ENCODE measurements around the gene MTARC2.
"Not testable (repeated sequence)": the region's sequence is repeated elsewhere in the genome, so short reads cannot be mapped to it uniquely, and the experiment has no call there.

Gene MTARC2

GRCh38 chr1:220732621-220733020 lies 15.5 kb upstream of the MTARC2 start:
- no peak for DNase-seq (ENCODE audit: low spot score)

GRCh38 chr1:220733086-220733601 lies 15.0 kb upstream of the MTARC2 start:
- peak; percentile 88 for DNase-seq (ENCODE audit: low spot score)

GRCh38 chr1:220734571-220735326 lies 13.4 kb upstream of the MTARC2 start:
- peak; percentile 61 for DNase-seq (ENCODE audit: low spot score)

GRCh38 chr1:220736283-220736682 lies 11.8 kb upstream of the MTARC2 start:
- DNase-seq (ENCODE audit: low spot score): not testable (repeated sequence)

GRCh38 chr1:220741349-220741748 lies 6.8 kb upstream of the MTARC2 start:
- DNase-seq (ENCODE audit: low spot score): no peak

GRCh38 chr1:220741825-220742224 lies 6.3 kb upstream of the MTARC2 start:
- DNase-seq (ENCODE audit: low spot score): no peak

- no peak for DNase-seq (ENCODE audit: low spot score)
Measured at GRCh38 chr1:220742520-220742919, 5.6 kb upstream of the MTARC2 start.

GRCh38 chr1:220746851-220747250 lies 1.3 kb upstream of the MTARC2 start:
- no peak for DNase-seq (ENCODE audit: low spot score)

- no peak for DNase-seq (ENCODE audit: low spot score)
Measured at GRCh38 chr1:220747437-220748088, 559 bp upstream of the MTARC2 start.

GRCh38 chr1:220748936-220749335 lies 814 bp downstream of the MTARC2 start:
- no peak for DNase-seq (ENCODE audit: low spot score)

- no peak for DNase-seq (ENCODE audit: low spot score)
Measured at GRCh38 chr1:220750131-220750515, 2.0 kb downstream of the MTARC2 start.

GRCh38 chr1:220751111-220751510 lies 3.0 kb downstream of the MTARC2 start:
- no peak for DNase-seq (ENCODE audit: low spot score)

GRCh38 chr1:220754212-220754917 lies 6.2 kb downstream of the MTARC2 start:
- no peak for DNase-seq (ENCODE audit: low spot score)

GRCh38 chr1:220754918-220755295 lies 6.8 kb downstream of the MTARC2 start:
- DNase-seq (ENCODE audit: low spot score): no peak

- no peak for DNase-seq (ENCODE audit: low spot score)
Measured at GRCh38 chr1:220755309-220755708, 7.2 kb downstream of the MTARC2 start.

- no peak for DNase-seq (ENCODE audit: low spot score)
Measured at GRCh38 chr1:220757441-220757840, 9.3 kb downstream of the MTARC2 start.

GRCh38 chr1:220759147-220759546 lies 11.0 kb downstream of the MTARC2 start:
- no peak for DNase-seq (ENCODE audit: low spot score)

GRCh38 chr1:220761688-220762427 lies 13.7 kb downstream of the MTARC2 start:
- no peak for DNase-seq (ENCODE audit: low spot score)

- DNase-seq (ENCODE audit: low spot score): no peak
Measured at GRCh38 chr1:220764757-220765156, 16.6 kb downstream of the MTARC2 start.

- DNase-seq (ENCODE audit: low spot score): no peak
Measured at GRCh38 chr1:220767312-220768125, 19.4 kb downstream of the MTARC2 start.

GRCh38 chr1:220768126-220768601 lies 20.0 kb downstream of the MTARC2 start:
- no peak for DNase-seq (ENCODE audit: low spot score)

All from AG20443 (cell line).